H1 (cell line): Measurements from ENCODE around the gene GSE1. TPM values are rescaled to one million over a fixed set of nuclear protein-coding genes. Genes with fewer than 3 reads are reported as not detected.

Experiments used
- CTCF ChIA-PET: fragments of 300-600 bp; sonication (Branson Sonifier 250); formaldehyde crosslinking; loops from one replicate; lab custom pipeline; 2021; ENCODE audit not compliant: partially characterized antibody; lab: Charles Lee
- POLR2A ChIA-PET: fragments of 300-600 bp; sonication (Branson Sonifier 250); formaldehyde crosslinking; loops from one replicate; lab custom pipeline; 2021; ENCODE audit warnings: inconsistent platforms; ENCODE audit not compliant: partially characterized antibody; lab: Charles Lee
- DNase-seq, 2 experiments: peaks; one replicate each; pipeline versions ENCODE4 v3.0.0 to v3.0.0-alpha.2; 2010 to 2022; ENCODE audit warnings: low spot score in 2 of 2, low read depth in 1 of 2, mixed read lengths in 1 of 2
- FAIRE-seq: peaks from 2 replicates; lab custom pipeline; 2011; peaks lifted over from hg19 to GRCh38; lab: Jason Lieb, UNC
- H2AFZ ChIP-seq: 2 replicates; pipeline ENCODE4 v1.8.1; 2012; ENCODE audit warnings: low read length, inconsistent platforms
- H2AK5ac ChIP-seq: 2 replicates; pipeline ENCODE4 v1.6.1; 2013; ENCODE audit warnings: low read depth, low read length
- H2BK120ac ChIP-seq: replicated peaks from 2 replicates; pipeline ENCODE3; 2013; ENCODE audit warnings: low read depth, low read length, inconsistent platforms
- H2BK12ac ChIP-seq: 2 replicates; pipeline ENCODE4 v1.6.1; 2013; ENCODE audit warnings: low read depth, low read length
- H2BK15ac ChIP-seq: 2 replicates; pipeline ENCODE4 v1.6.1; 2013; ENCODE audit warnings: low read length
- H2BK20ac ChIP-seq: 2 replicates; pipeline ENCODE4 v1.6.1; 2013; ENCODE audit warnings: low read length
- H2BK5ac ChIP-seq: 2 replicates; pipeline ENCODE4 v1.6.1; 2013; ENCODE audit warnings: low read depth, low read length
- H3K14ac ChIP-seq: 2 replicates; pipeline ENCODE4 v1.6.1; 2013; ENCODE audit warnings: inconsistent platforms; ENCODE audit not compliant: insufficient read length
- H3K18ac ChIP-seq: 2 replicates; pipeline ENCODE4 v1.6.1; 2013; ENCODE audit warnings: low read length; ENCODE audit errors: extremely low read depth
- H3K23ac ChIP-seq: 2 replicates; pipeline ENCODE4 v1.6.1; 2013; ENCODE audit warnings: inconsistent platforms; ENCODE audit not compliant: insufficient read length
- H3K23me2 ChIP-seq: 2 replicates; pipeline ENCODE4 v1.6.1; 2013; ENCODE audit warnings: low read depth, low read length
- H3K27ac ChIP-seq: 2 replicates; pipeline ENCODE4 v1.6.1; 2011; ENCODE audit warnings: low read depth, low read length, inconsistent platforms
- H3K27me3 ChIP-seq, 4 experiments: replicated peaks in 1 of 4; 1 replicate in 1 of 4; 2 replicates in 3 of 4; pipeline versions ENCODE4 v1.6.1 to v1.8.1; 2011 to 2013; ENCODE audit warnings: low read length in 3 of 4, mild to moderate bottlenecking in 3 of 4, inconsistent platforms in 2 of 4, mixed read lengths in 2 of 4, moderate library complexity in 1 of 4; ENCODE audit not compliant: control insufficient read depth in 3 of 4, insufficient read depth in 3 of 4; ENCODE audit errors: extremely low read depth in 1 of 4
- H3K36me3 ChIP-seq, 4 experiments: 2 replicates each; pipeline versions ENCODE4 v1.6.1 to v1.8.1; 2011 to 2013; ENCODE audit warnings: mild to moderate bottlenecking in 4 of 4, low read length in 3 of 4, moderate library complexity in 2 of 4, control low read depth in 1 of 4, inconsistent platforms in 1 of 4; ENCODE audit not compliant: insufficient read depth in 4 of 4, control insufficient read depth in 2 of 4
- H3K4ac ChIP-seq: replicated peaks from 2 replicates; pipeline ENCODE3; 2013; ENCODE audit warnings: low read length, low read depth, mixed read lengths, inconsistent platforms; ENCODE audit not compliant: insufficient read length
- H3K4me1 ChIP-seq, 4 experiments: replicated peaks in 1 of 4; 1 replicate in 1 of 4; 2 replicates in 3 of 4; pipeline versions ENCODE4 v1.6.1 to v1.8.1; 2011 to 2013; ENCODE audit warnings: low read length in 3 of 4, inconsistent platforms in 2 of 4, mixed read lengths in 1 of 4; ENCODE audit not compliant: insufficient read depth in 4 of 4, control insufficient read depth in 3 of 4
- H3K4me2 ChIP-seq, 2 experiments: 2 replicates each; pipeline versions ENCODE4 v1.6.1 to v1.8.1; 2011 to 2013; ENCODE audit warnings: low read depth in 2 of 2, low read length in 2 of 2, control low read depth in 1 of 2, inconsistent platforms in 1 of 2, mild to moderate bottlenecking in 1 of 2; ENCODE audit not compliant: insufficient read depth in 1 of 2
- H3K4me3 ChIP-seq, 4 experiments: fragments of 200-600, 300-600 bp in 1 of 4; sonication (generic), shearing (Covaris generic), sonication (Bioruptor Twin) in 1 of 4; 2 replicates each; pipeline versions ENCODE4 v1.5.1 to v1.8.1; 2011 to 2016; ENCODE audit warnings: low read length in 4 of 4, low read depth in 3 of 4, control low read depth in 2 of 4, inconsistent platforms in 2 of 4, mild to moderate bottlenecking in 2 of 4, mixed read lengths in 1 of 4, moderate library complexity in 1 of 4; ENCODE audit not compliant: insufficient read depth in 2 of 4; ENCODE audit errors: extremely low read depth in 1 of 4
- H3K56ac ChIP-seq: replicated peaks from 2 replicates; pipeline ENCODE3; 2013; ENCODE audit warnings: low read depth, mild to moderate bottlenecking, mixed read lengths, low read length, inconsistent platforms; ENCODE audit not compliant: insufficient read length
- H3K79me1 ChIP-seq: 2 replicates; pipeline ENCODE4 v1.6.1; 2013; ENCODE audit warnings: low read depth, low read length, control low read depth
- H3K79me2 ChIP-seq, 2 experiments: 2 replicates each; pipeline versions ENCODE4 v1.6.1 to v1.8.1; 2012 to 2013; ENCODE audit warnings: low read length in 2 of 2, mild to moderate bottlenecking in 2 of 2, inconsistent platforms in 1 of 2; ENCODE audit not compliant: insufficient read depth in 2 of 2, control insufficient read depth in 1 of 2
- H3K9ac ChIP-seq, 4 experiments: replicated peaks in 1 of 4; 1 replicate in 1 of 4; 2 replicates in 3 of 4; pipeline versions ENCODE4 v1.6.1 to v1.8.1; 2011 to 2013; ENCODE audit warnings: low read depth in 3 of 4, low read length in 3 of 4, control low read depth in 2 of 4, mild to moderate bottlenecking in 2 of 4, moderate library complexity in 2 of 4, inconsistent platforms in 1 of 4; ENCODE audit errors: extremely low read depth in 1 of 4
- H3K9me3 ChIP-seq, 2 experiments: 2 replicates each; pipeline versions ENCODE4 v1.6.1 to v1.8.1; 2012 to 2013; ENCODE audit warnings: mild to moderate bottlenecking in 2 of 2, moderate library complexity in 2 of 2, control low read depth in 1 of 2, inconsistent platforms in 1 of 2, low read depth in 1 of 2, low read length in 1 of 2, mixed read lengths in 1 of 2; ENCODE audit not compliant: insufficient read depth in 2 of 2
- H4K20me1 ChIP-seq, 2 experiments: replicated peaks in 1 of 2; 2 replicates each; pipeline versions ENCODE3 to v1.8.1; 2011 to 2013; ENCODE audit warnings: inconsistent platforms in 2 of 2, low read length in 2 of 2, mild to moderate bottlenecking in 1 of 2; ENCODE audit not compliant: insufficient read depth in 2 of 2, control insufficient read depth in 1 of 2
- H4K5ac ChIP-seq: 2 replicates; pipeline ENCODE4 v1.6.1; 2013; ENCODE audit warnings: low read length, low read depth, mixed read lengths, inconsistent platforms; ENCODE audit not compliant: insufficient read length
- H4K8ac ChIP-seq: 2 replicates; pipeline ENCODE4 v1.8.0; 2013; ENCODE audit warnings: mild to moderate bottlenecking, moderate library complexity, low read length, inconsistent platforms; ENCODE audit not compliant: insufficient read depth; ENCODE audit errors: extremely low read depth
- H4K91ac ChIP-seq: replicated peaks from 2 replicates; pipeline ENCODE3; 2013; ENCODE audit warnings: low read length, mixed read lengths, inconsistent platforms; ENCODE audit not compliant: insufficient read length
- CBX8 ChIP-seq: fragments of 300-800, 300-1000 bp; sonication (generic); IDR thresholded peaks from 2 replicates; pipeline ENCODE4 v1.7.1; 2016; ENCODE audit warnings: low read depth, low read length, borderline replicate concordance
- CEBPB ChIP-seq: IDR thresholded peaks from 2 replicates; pipeline ENCODE4 v1.6.1; 2012; ENCODE audit warnings: low read depth, low read length
- HDAC6 ChIP-seq: IDR thresholded peaks from one replicate; pipeline ENCODE4 v1.7.1; 2012; ENCODE audit warnings: low read depth, mild to moderate bottlenecking, inconsistent platforms, low read length, moderate library complexity
- MAX ChIP-seq: IDR thresholded peaks from 2 replicates; pipeline ENCODE4 v1.6.1; 2012; ENCODE audit warnings: inconsistent platforms
- NANOG ChIP-seq: IDR thresholded peaks from 2 replicates; pipeline ENCODE4 v1.6.1; 2011; ENCODE audit warnings: low read length, low read depth, mild to moderate bottlenecking, inconsistent platforms; ENCODE audit not compliant: insufficient read depth, poor library complexity, severe bottlenecking
- SP2 ChIP-seq: IDR thresholded peaks from 2 replicates; pipeline ENCODE4 v1.6.1; 2012; ENCODE audit warnings: mild to moderate bottlenecking, low read length, inconsistent platforms
- SP4 ChIP-seq: IDR thresholded peaks from 2 replicates; pipeline ENCODE4 v1.6.1; 2012; ENCODE audit warnings: low read length, inconsistent platforms
- WGBS, 2 experiments: shearing (Covaris generic) in 1 of 2; methylation state at CpG; one replicate each; pipeline versions ENCODE4 v1.1.6 to v1.1.7; 2013 to 2015; ENCODE audit warnings: low lambda C conversion rate in 2 of 2, mixed read lengths in 2 of 2, inconsistent platforms in 1 of 2, low coverage in 1 of 2, missing lambda C conversion rate in 1 of 2; ENCODE audit not compliant: insufficient replicate concordance in 2 of 2, insufficient coverage in 1 of 2, insufficient read length in 1 of 2; ENCODE audit errors: extremely low coverage in 1 of 2, missing lambda C conversion rate in 1 of 2; 5-methylcytosine and 5-hydroxymethylcytosine counted together
- polyA plus RNA-seq, 7 experiments: library from polyadenylated mRNA; depleted of rRNA in 3 of 7; stranded (reverse) in 5 of 7; unstranded in 2 of 7; fragments of >200 nt in 5 of 7; fragments of 200-250 nt in 2 of 7; gene quantifications; 1 replicate in 5 of 7; 2 replicates in 1 of 7; 4 replicates in 1 of 7; pipeline versions ENCODE4 v1.2.1 to v1.2.3, GENCODE V29; 2011 to 2013; ENCODE audit warnings: missing spikeins in 2 of 7, mixed read lengths in 2 of 7
- total RNA-seq: library from RNA; stranded (reverse); fragmentation: NEBNext Ultra II Directional; extraction: Animal tissue kit (Norgen Biotek cat#: 25700); gene quantifications from 2 replicates; pipeline ENCODE4 v1.2.1, GENCODE V29; 2021

The GSE1 gene
- total and polyA plus RNA-seq, 2 of the 8 experiments (the other 6 are each of a cell fraction or from before 2014, with no cell fraction given): 26.0 to 65.6 TPM

GRCh38 chr16:85719605-85720301, 106.6 kb downstream of the GSE1 start:
- FAIRE-seq (no peak), DNase-seq (no peak)
- Histone ChIP-seq H3K56ac (no peak overlapping the region), H4K5ac (no peak overlapping the region), H2BK5ac (no peak overlapping the region), H2BK120ac (no peak overlapping the region), H4K8ac (no peak overlapping the region), H3K14ac (no peak overlapping the region), H2BK15ac (no peak overlapping the region), H3K4me1 (peaks cover 0 to 10% (median 7%) of the 10 kb centered on the region in 4 experiments; a peak in 6 of 7 replicates), H3K18ac (no peak overlapping the region), H3K4me3 (no peak overlapping the region), H3K9me3 (no peaks in the 10 kb centered on the region), H3K27me3 (peaks cover 0 to 7% (median 2%) of the 10 kb centered on the region in 4 experiments; a peak in 3 of 7 replicates), H4K91ac (no peak overlapping the region), H3K27ac (no peak overlapping the region), H3K79me2 (no peaks in the 10 kb centered on the region), H2AFZ (no peak overlapping the region), H3K9ac (no peak overlapping the region), H2BK12ac (no peak overlapping the region), H4K20me1 (peaks cover 0 to 3% of the 10 kb centered on the region in 2 experiments), H3K4ac (no peak overlapping the region), H3K36me3 (no peaks in the 10 kb centered on the region), H3K23ac (no peak overlapping the region), H2BK20ac (peak overlapping the region; percentile 48; the same call in 1 of the 2 replicates), H3K79me1 (no peaks in the 10 kb centered on the region), H3K23me2 (peaks cover 8% of the 10 kb centered on the region; the same call in 1 of the 2 replicates), H2AK5ac (no peak overlapping the region), H3K4me2 (no peak overlapping the region)
- no peak for TF ChIP-seq CEBPB
- no peak for TF ChIP-seq NANOG
- no peak for TF ChIP-seq HDAC6
- no peak for TF ChIP-seq SP4
- no peak for TF ChIP-seq CBX8
- no peak for TF ChIP-seq MAX
- no peak for TF ChIP-seq SP2
- ChIA-PET POLR2A (no interaction called here), CTCF (interaction anchor here (0.7 to 20.7 kb wide), 15 partner anchors 8 to 466 kb away, joined by 3 to 620 read pairs (median 6); partner anchors contain the start of gene GINS2)
- WGBS, 2 experiments: 79% methylated on average over 11 of the region's 11 CpGs; no CpG with 5 or more reads in 1 of the 2 experiments
